Panc1 (cell line): ENCODE measurements around the gene ALDH7A1. TPM values are rescaled to one million over a fixed set of nuclear protein-coding genes. Genes with fewer than 3 reads are reported as not detected.
A peak's percentile ranks its signal among the peaks of the same experiment; 100 is the strongest.
"Not testable (repeated sequence)": the region's sequence is repeated elsewhere in the genome, so short reads cannot be mapped to it uniquely, and the experiment has no call there.

Source experiments
- ATAC-seq: fragments of 200-7000 bp; cut with Tn5 transposase; 2 replicates; pipeline ENCODE4 v1.9.1; 2020; ENCODE audit warnings: mild to moderate bottlenecking, moderate library complexity
- BruUV-seq: library from RNA; stranded (reverse); fragments of 400-500 nt; replicated peaks from 2 replicates; lab custom pipeline; 2021; lab: Mats Ljungman, UMichigan
- CTCF ChIA-PET: fragments of 300-600 bp; sonication (Branson Sonifier 250); formaldehyde crosslinking; loops from one replicate; lab custom pipeline; 2022; ENCODE audit warnings: antibody characterized with exemption; lab: Charles Lee
- POLR2A ChIA-PET: fragments of 300-600 bp; sonication (Branson Sonifier 250); formaldehyde crosslinking; loops from one replicate; lab custom pipeline; 2022; ENCODE audit warnings: antibody characterized with exemption; lab: Charles Lee
- DNase-seq: peaks from one replicate; pipeline ENCODE4 v3.0.0-alpha.2; 2010; ENCODE audit warnings: low read depth, low spot score
- H3K27ac ChIP-seq: 2 replicates; pipeline ENCODE4 v1.5.1; 2011; ENCODE audit warnings: mild to moderate bottlenecking, low read length, inconsistent platforms
- H3K27me3 ChIP-seq: fragments of 200-500 bp; sonication (Bioruptor generic); 2 replicates; pipeline ENCODE4 v1.6.0; 2014; ENCODE audit warnings: low read length, inconsistent platforms; ENCODE audit not compliant: control insufficient read depth, insufficient read depth
- H3K36me3 ChIP-seq: fragments of 200-500 bp; sonication (Bioruptor generic); 2 replicates; pipeline ENCODE4 v1.5.1; 2014; ENCODE audit warnings: inconsistent platforms, mild to moderate bottlenecking, low read length, moderate library complexity; ENCODE audit not compliant: control insufficient read depth, insufficient read depth
- H3K4me1 ChIP-seq: 2 replicates; pipeline ENCODE4 v1.5.1; 2011; ENCODE audit warnings: inconsistent platforms, mild to moderate bottlenecking, low read length, moderate library complexity; ENCODE audit not compliant: control insufficient read depth, insufficient read depth
- H3K4me3 ChIP-seq, 2 experiments: 2 replicates each; pipeline ENCODE4 v1.5.1; 2011 to 2012; ENCODE audit warnings: low read depth in 2 of 2, low read length in 2 of 2, mild to moderate bottlenecking in 2 of 2, inconsistent platforms in 1 of 2, moderate library complexity in 1 of 2
- H3K9me3 ChIP-seq: fragments of 200-500 bp; sonication (Bioruptor generic); 2 replicates; pipeline ENCODE4 v1.5.1; 2014; ENCODE audit warnings: low read depth, mild to moderate bottlenecking, inconsistent platforms, low read length, moderate library complexity; ENCODE audit not compliant: control insufficient read depth, insufficient read depth
- POLR2AphosphoS5 ChIP-seq: IDR thresholded peaks from 2 replicates; pipeline ENCODE4 v1.6.1; 2012; ENCODE audit warnings: mild to moderate bottlenecking, low read depth, low read length, moderate library complexity
- SIN3A ChIP-seq: IDR thresholded peaks from 2 replicates; pipeline ENCODE4 v1.6.1; 2012; ENCODE audit warnings: low read depth, mild to moderate bottlenecking, low read length, moderate library complexity, borderline replicate concordance; ENCODE audit not compliant: insufficient read depth
- TCF7L2 ChIP-seq: IDR thresholded peaks from 2 replicates; pipeline ENCODE4 v1.6.1; 2011; ENCODE audit warnings: mild to moderate bottlenecking, low read depth, low read length, inconsistent platforms
- in situ Hi-C: cut with HindIII; loops from 2 replicates; pipeline ENCODE4 v1.10.0; 2016; ENCODE audit warnings: low sequenced_read_pairs, low pct_unique_long_range_greater_than_20kb
- intact Hi-C: fragments of 100-400 bp; cut with micrococcal nuclease; formaldehyde crosslinking; loops from one replicate; pipeline ENCODE4 v1.10.0; 2022; ENCODE audit not compliant: unreplicated experiment
- total RNA-seq: library from RNA; stranded (reverse); gene quantifications from one replicate; pipeline ENCODE4 v1.2.1, GENCODE V29; 2021; ENCODE audit not compliant: unreplicated experiment
- TF ChIP-seq, protein P1 (sequence below): fragments of 450-650 bp; IDR thresholded peaks from 2 replicates; pipeline ENCODE4 v1.5.1; 2017; ENCODE audit warnings: mild to moderate bottlenecking
- TF ChIP-seq, protein P2 (sequence below), 2 experiments: IDR thresholded peaks; 2 replicates each; pipeline ENCODE4 v1.6.1; 2011 to 2012; ENCODE audit warnings: low read depth in 2 of 2, control low read depth in 1 of 2, low read length in 1 of 2, mild to moderate bottlenecking in 1 of 2, moderate library complexity in 1 of 2; ENCODE audit not compliant: insufficient read depth in 1 of 2

The ALDH7A1 gene
- total RNA-seq, 1 experiment from 2014 or later = 52.9 TPM

DNA sequence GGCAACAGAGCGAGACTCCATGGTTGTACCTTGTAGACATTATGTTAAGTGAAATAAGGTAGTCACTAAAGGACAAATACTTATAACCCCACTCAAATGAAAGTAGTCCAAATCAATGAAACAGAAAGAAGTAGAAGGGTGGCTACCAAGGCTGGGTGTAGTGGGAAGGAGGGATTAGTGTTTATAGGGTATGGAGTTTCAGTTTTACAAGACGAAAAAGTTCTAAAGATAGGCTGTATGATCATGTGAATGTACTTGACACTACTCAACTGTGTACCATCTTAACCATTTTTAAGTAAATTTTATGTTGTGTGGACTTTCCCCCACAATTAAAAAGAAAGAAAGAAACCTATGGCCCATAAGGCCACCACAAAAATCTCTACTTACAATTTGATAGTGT is 32.2 kb downstream of the ALDH7A1 start:
- Histone ChIP-seq H3K4me1 (no peaks in the 10 kb centered on the region), H3K27ac (no peak overlapping the region), H3K27me3 (no peaks in the 10 kb centered on the region), H3K9me3 (no peaks in the 10 kb centered on the region), H3K4me3 (no peak overlapping the region), H3K36me3 (0 out of 2 replicates have a peak, but pooled peaks cover 2% of the 10 kb centered on the region)
- TF ChIP-seq SIN3A = no peak
- TF ChIP-seq TCF7L2 = no peak
- TF ChIP-seq, protein P1, sequence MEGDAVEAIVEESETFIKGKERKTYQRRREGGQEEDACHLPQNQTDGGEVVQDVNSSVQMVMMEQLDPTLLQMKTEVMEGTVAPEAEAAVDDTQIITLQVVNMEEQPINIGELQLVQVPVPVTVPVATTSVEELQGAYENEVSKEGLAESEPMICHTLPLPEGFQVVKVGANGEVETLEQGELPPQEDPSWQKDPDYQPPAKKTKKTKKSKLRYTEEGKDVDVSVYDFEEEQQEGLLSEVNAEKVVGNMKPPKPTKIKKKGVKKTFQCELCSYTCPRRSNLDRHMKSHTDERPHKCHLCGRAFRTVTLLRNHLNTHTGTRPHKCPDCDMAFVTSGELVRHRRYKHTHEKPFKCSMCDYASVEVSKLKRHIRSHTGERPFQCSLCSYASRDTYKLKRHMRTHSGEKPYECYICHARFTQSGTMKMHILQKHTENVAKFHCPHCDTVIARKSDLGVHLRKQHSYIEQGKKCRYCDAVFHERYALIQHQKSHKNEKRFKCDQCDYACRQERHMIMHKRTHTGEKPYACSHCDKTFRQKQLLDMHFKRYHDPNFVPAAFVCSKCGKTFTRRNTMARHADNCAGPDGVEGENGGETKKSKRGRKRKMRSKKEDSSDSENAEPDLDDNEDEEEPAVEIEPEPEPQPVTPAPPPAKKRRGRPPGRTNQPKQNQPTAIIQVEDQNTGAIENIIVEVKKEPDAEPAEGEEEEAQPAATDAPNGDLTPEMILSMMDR = no peak
- no peak for TF ChIP-seq POLR2AphosphoS5
- TF ChIP-seq, protein P2, sequence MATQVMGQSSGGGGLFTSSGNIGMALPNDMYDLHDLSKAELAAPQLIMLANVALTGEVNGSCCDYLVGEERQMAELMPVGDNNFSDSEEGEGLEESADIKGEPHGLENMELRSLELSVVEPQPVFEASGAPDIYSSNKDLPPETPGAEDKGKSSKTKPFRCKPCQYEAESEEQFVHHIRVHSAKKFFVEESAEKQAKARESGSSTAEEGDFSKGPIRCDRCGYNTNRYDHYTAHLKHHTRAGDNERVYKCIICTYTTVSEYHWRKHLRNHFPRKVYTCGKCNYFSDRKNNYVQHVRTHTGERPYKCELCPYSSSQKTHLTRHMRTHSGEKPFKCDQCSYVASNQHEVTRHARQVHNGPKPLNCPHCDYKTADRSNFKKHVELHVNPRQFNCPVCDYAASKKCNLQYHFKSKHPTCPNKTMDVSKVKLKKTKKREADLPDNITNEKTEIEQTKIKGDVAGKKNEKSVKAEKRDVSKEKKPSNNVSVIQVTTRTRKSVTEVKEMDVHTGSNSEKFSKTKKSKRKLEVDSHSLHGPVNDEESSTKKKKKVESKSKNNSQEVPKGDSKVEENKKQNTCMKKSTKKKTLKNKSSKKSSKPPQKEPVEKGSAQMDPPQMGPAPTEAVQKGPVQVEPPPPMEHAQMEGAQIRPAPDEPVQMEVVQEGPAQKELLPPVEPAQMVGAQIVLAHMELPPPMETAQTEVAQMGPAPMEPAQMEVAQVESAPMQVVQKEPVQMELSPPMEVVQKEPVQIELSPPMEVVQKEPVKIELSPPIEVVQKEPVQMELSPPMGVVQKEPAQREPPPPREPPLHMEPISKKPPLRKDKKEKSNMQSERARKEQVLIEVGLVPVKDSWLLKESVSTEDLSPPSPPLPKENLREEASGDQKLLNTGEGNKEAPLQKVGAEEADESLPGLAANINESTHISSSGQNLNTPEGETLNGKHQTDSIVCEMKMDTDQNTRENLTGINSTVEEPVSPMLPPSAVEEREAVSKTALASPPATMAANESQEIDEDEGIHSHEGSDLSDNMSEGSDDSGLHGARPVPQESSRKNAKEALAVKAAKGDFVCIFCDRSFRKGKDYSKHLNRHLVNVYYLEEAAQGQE (IDR thresholded peaks at IDR 0.05; ENCODE audit: insufficient read depth in 1 of 2, low read depth in 2 of 2, low read length in 1 of 2) = no peak
- ChIA-PET POLR2A (no interaction called here), CTCF (no interaction called here)
- TSS peak; percentile 61 for BruUV-seq
- in situ Hi-C loops = no loop called here
- no peak for ATAC-seq
- intact Hi-C loops = no loop called here
- DNase-seq = no peak

DNA sequence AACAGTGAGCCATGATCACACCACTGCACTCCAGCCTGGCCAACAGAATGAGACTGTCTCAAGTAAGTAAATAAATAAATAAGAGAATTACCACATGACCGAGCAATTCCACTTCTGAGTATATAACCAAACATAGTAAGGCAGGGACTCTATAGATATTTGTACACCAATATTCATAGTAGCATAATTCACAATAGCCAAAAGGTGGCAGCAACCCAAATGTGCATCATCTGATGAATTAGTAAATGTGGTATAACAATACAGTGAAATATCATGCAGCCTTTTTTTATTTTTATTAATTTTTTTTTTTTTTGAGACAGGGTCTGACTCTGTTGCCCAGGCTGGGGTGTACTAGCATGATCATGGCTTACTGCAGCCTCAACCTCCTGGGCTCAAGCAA is 33.1 kb downstream of the ALDH7A1 start:
- BruUV-seq = no TSS peak
- Histone ChIP-seq H3K9me3 (no peaks in the 10 kb centered on the region), H3K36me3 (0 out of 2 replicates have a peak, but pooled peaks cover 2% of the 10 kb centered on the region), H3K4me3 (no peak overlapping the region), H3K27me3 (no peaks in the 10 kb centered on the region), H3K4me1 (no peaks in the 10 kb centered on the region), H3K27ac (no peak overlapping the region)
- 0 out of 2 replicates have a peak, but pooled peaks have one; percentile 42 for ATAC-seq
- no peak for DNase-seq
- TF ChIP-seq, protein P1 = peak; percentile 13; the same call in 1 of the 2 replicates
- TF ChIP-seq POLR2AphosphoS5 = no peak
- ChIA-PET CTCF (interaction anchor here (0.7 kb wide), 1 partner anchor 32 kb away, joined by 3 read pairs; no protein-coding TSS in a partner anchor), POLR2A (no interaction called here)
- in situ Hi-C loops (no loop called here), intact Hi-C loops (no loop called here)

DNA sequence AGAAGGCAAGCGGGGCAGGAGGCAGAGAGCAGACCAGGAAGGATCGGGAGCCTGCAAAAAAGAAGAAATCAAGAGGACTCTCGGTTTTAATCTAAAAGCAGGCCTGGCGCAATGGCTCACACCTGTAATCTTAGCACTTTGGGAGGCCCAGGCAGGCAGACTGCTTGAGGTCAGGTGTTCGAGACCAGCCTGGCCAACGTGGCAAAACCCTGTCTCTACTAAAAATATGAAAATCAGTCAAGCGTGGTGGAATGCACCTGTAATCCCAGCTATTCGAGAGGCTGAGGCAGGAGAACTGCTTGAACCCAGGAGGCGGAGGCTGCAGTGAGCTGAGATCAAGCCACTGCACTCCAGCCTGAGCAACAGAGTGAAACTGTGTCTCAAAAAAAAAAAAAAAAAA is 39.9 kb downstream of the ALDH7A1 start:
- CTCF ChIA-PET, H3K27ac ChIP-seq, H3K36me3 ChIP-seq, ATAC-seq, H3K4me1 ChIP-seq, H3K4me3 ChIP-seq, H3K27me3 ChIP-seq, POLR2A ChIA-PET, BruUV-seq, H3K9me3 ChIP-seq, in situ Hi-C loops, DNase-seq, intact Hi-C loops: not testable (repeated sequence)
